RCC 7860 (cell line): ENCODE measurements around the gene RIGI.
"Not testable (repeated sequence)": the region's sequence is repeated elsewhere in the genome, so short reads cannot be mapped to it uniquely, and the experiment has no call there.

Experiments
- DNase-seq: peaks from one replicate; pipeline ENCODE4 v3.0.0-alpha.2; 2015; ENCODE audit warnings: low spot score
- FAIRE-seq: peaks from 2 replicates; lab custom pipeline; 2012; peaks lifted over from hg19 to GRCh38; lab: Jason Lieb, UNC

RIGI gene

GRCh38 chr9:32533336-32533735, 7.3 kb upstream of the RIGI start:
- DNase-seq (no peak), FAIRE-seq (no peak)

GRCh38 chr9:32526707-32527048, 682 bp upstream of the RIGI start:
- DNase-seq (no peak), FAIRE-seq (no peak)

- no peak for DNase-seq
- no peak for FAIRE-seq
Measured at GRCh38 chr9:32525709-32526030, 326 bp downstream of the RIGI start.

GRCh38 chr9:32524892-32525708, 896 bp downstream of the RIGI start:
- FAIRE-seq (no peak), DNase-seq (no peak)

DNA sequence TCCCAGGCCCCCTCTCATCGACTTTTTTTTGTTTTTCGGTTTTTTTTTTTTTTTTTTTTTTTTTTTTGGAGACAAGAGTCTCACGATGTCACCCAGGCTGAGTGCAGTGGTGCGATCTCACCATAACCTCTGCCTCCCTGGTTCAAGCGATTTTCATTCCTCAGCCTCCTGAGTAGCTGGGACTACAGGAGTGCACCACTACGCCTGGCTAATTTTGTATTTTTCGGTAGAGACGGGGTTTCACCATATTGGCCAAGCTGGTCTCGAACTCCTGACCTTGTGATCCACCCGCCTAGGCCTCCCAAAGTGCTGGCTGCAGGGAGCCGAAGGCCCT, 1.5 kb downstream of the RIGI start:
- not testable (repeated sequence) for DNase-seq, FAIRE-seq

- FAIRE-seq (no peak), DNase-seq (no peak)
Measured at GRCh38 chr9:32523910-32524309, 2.1 kb downstream of the RIGI start.

GRCh38 chr9:32518276-32518675, 7.7 kb downstream of the RIGI start:
- FAIRE-seq: no peak
- no peak for DNase-seq

DNA sequence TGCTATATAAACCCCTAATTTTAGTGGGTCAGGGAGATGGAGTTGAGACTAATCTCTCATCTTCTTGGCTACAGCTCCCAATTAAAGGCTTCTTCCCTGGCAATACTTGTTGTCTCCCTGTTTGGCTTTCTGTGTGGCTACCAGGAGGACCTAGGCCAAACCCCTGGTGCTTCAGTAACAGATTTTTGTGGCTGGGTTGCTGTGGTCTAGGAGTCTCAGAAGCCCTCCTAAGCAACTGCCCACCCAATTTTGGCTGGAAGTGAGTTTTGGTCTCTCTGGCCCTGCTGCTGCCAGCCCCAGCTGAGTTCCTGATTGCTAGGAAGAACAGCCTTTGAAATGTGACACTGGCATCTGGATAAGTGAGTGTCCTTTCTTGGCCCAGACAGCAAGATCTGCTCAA, 9.8 kb downstream of the RIGI start:
- FAIRE-seq (no peak), DNase-seq (no peak)

GRCh38 chr9:32508728-32509127, 17.3 kb downstream of the RIGI start:
- no peak for DNase-seq
- FAIRE-seq: no peak

DNA sequence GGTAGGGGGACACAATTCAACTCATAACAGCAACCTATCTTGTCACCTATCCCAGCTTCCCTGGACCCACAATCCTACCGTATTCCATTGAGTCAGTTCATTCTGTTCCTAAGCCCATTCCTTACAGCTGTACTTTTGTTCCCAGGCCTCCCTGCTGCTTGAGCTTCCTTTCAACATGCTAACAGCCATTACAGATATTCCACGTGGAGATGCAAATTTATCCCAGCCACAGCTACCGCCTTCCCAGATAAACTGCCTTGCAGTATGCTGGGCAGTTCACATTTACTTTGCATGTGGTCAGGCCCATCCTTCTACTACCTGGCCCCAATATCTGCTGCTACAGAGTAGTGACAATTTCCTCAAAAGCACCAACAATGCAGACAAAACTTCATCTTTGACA, 23.0 kb downstream of the RIGI start:
- DNase-seq: no peak
- FAIRE-seq: no peak

- peak; percentile 36 for DNase-seq
- FAIRE-seq: no peak
Measured at GRCh38 chr9:32502464-32502863, 23.5 kb downstream of the RIGI start.

- no peak for FAIRE-seq
- no peak for DNase-seq
Measured at GRCh38 chr9:32501868-32502267, 24.1 kb downstream of the RIGI start.

DNA sequence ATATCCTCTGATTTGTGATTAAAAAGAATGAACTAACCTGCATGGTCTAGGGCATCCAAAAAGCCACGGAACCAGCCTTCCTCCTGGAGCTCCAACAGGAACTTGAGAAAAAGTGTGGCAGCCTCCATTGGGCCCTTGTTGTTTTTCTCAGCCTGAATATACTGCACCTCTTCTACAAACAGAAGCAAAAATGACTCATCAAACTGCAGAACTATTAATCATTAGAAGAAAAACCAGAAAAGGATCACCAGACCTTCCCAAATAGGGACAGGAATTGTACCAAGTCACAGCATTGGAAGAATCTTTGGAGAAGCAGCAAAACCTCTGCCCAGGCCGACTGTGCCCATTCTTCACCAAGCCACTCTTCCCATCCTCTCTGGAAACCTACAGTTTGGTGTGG, 25.2 kb downstream of the RIGI start:
- peak; percentile 25 for DNase-seq
- no peak for FAIRE-seq

GRCh38 chr9:32497921-32498320, 28.1 kb downstream of the RIGI start:
- no peak for DNase-seq
- no peak for FAIRE-seq

DNA sequence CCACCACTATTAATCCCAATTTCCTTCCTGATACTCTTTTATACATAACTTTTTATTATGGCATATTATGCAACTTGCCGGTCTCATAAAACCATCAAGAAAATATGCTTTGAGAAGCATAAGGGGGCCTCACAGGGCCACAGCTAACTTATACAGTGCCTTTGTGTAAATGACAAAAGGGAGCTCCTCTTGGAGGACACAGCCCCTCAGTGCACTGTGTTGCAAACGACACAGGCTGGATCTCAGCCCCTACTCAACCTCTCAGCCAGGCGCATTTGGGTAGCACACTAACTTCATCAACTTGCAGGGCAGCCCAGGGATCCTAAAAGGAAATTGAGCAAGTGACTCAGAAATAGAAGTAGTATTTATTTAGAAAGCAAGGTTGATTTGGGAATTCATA, 35.4 kb downstream of the RIGI start:
- no peak for FAIRE-seq
- no peak for DNase-seq

DNA sequence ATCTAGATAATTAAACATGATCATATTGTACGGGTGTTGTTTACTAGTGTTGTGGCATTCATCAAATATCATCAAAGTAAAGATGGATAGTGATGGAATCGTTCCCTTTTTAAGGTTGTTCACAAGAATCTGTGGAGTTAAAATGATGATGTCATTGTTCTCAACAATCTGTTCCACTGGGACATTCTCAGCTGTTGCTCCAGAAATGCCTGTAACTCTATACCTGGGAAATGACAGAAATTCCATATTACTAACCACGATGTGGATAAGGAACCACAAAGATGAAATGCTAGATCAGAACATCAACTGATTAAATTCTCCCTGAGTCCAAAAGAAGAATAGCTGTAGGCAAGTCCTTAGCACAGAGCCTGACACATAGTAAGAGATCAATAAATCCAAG, 38.0 kb downstream of the RIGI start:
- DNase-seq: peak; percentile 35

GRCh38 chr9:32486839-32487562, 39.0 kb downstream of the RIGI start:
- DNase-seq: no peak
- no peak for FAIRE-seq

More for the DNA sequence above, 38.0 kb downstream of the RIGI start:
- no peak for FAIRE-seq

- no peak for DNase-seq
- no peak for FAIRE-seq
Measured at GRCh38 chr9:32483343-32483742, 42.7 kb downstream of the RIGI start.
